ENCODE measurements around the gene RPS2. TPM values are rescaled to one million over a fixed set of nuclear protein-coding genes. Genes with fewer than 3 reads are reported as not detected.

The RPS2 gene
- total RNA-seq, 1 experiment from 2014 or later = 2,961 TPM

- DNase-seq = no peak
- H3K27me3 ChIP-seq (replicated peaks; ENCODE audit: control insufficient read depth, insufficient read depth, low read length) = no peaks in the 10 kb centered on the region
- Mint-ChIP-seq H3K9me3 (ENCODE audit: unreplicated experiment) (no peaks in the 10 kb centered on the region), H3K27me3 (ENCODE audit: insufficient read depth, unreplicated experiment) (no peaks in the 10 kb centered on the region), H3K36me3 (ENCODE audit: insufficient read depth, unreplicated experiment) (no peaks in the 10 kb centered on the region), H3K27ac (ENCODE audit: unreplicated experiment) (no peak overlapping the region), H3K4me3 (ENCODE audit: unreplicated experiment) (no peak overlapping the region), H3K4me1 (ENCODE audit: low read depth, unreplicated experiment) (no peaks in the 10 kb centered on the region)
- CTCF ChIA-PET = no interaction called here
- intact Hi-C loops (cut with micrococcal nuclease; ENCODE audit: unreplicated experiment) = no loop called here
- TF ChIP-seq CTCF (IDR thresholded peaks at IDR 0.05; ENCODE audit: insufficient read depth in 1 of 2, low read depth in 1 of 2, low read length in 1 of 2, severe bottlenecking in 1 of 2, unreplicated experiment in 1 of 2) = no peak
- no peak overlapping the region for H3K4me3 ChIP-seq (ENCODE audit: low read depth, low read length)
- POLR2A ChIA-PET = no interaction called here
- no peaks in the 10 kb centered on the region for H3K4me1 ChIP-seq
- no TSS peak for BruUV-seq (replicated peaks)
- H3K9me3 ChIP-seq = no peaks in the 10 kb centered on the region
- no peaks in the 10 kb centered on the region for H3K36me3 ChIP-seq (ENCODE audit: control insufficient read depth, insufficient read depth, low read length)
Observed at GRCh38 chr16:1950047-1950446, 14.6 kb downstream of the RPS2 start.

GRCh38 chr16:1949507-1949906 is 15.1 kb downstream of the RPS2 start:
- Mint-ChIP-seq H3K27ac (ENCODE audit: unreplicated experiment) (no peak overlapping the region), H3K4me1 (ENCODE audit: low read depth, unreplicated experiment) (no peaks in the 10 kb centered on the region), H3K4me3 (ENCODE audit: unreplicated experiment) (no peak overlapping the region), H3K27me3 (ENCODE audit: insufficient read depth, unreplicated experiment) (no peaks in the 10 kb centered on the region), H3K9me3 (ENCODE audit: unreplicated experiment) (no peaks in the 10 kb centered on the region), H3K36me3 (ENCODE audit: insufficient read depth, unreplicated experiment) (no peaks in the 10 kb centered on the region)
- no peak for DNase-seq
- H3K27me3 ChIP-seq (replicated peaks; ENCODE audit: control insufficient read depth, insufficient read depth, low read length) = no peaks in the 10 kb centered on the region
- no peaks in the 10 kb centered on the region for H3K36me3 ChIP-seq (ENCODE audit: control insufficient read depth, insufficient read depth, low read length)
- CTCF ChIA-PET = no interaction called here
- H3K4me3 ChIP-seq (ENCODE audit: low read depth, low read length) = no peak overlapping the region
- intact Hi-C loops (cut with micrococcal nuclease; ENCODE audit: unreplicated experiment) = no loop called here
- POLR2A ChIA-PET = no interaction called here
- BruUV-seq (replicated peaks) = no TSS peak
- TF ChIP-seq CTCF (IDR thresholded peaks at IDR 0.05; ENCODE audit: insufficient read depth in 1 of 2, low read depth in 1 of 2, low read length in 1 of 2, severe bottlenecking in 1 of 2, unreplicated experiment in 1 of 2) = no peak
- H3K9me3 ChIP-seq = no peaks in the 10 kb centered on the region
- no peaks in the 10 kb centered on the region for H3K4me1 ChIP-seq

- BruUV-seq (replicated peaks) = no TSS peak
- ChIA-PET POLR2A (no interaction called here), CTCF (interaction anchor here (0.7 kb wide), 1 partner anchor 203 kb away, joined by 4 read pairs; no protein-coding TSS in a partner anchor)
- peaks cover 5% of the 10 kb centered on the region for H3K4me1 ChIP-seq
- DNase-seq = no peak
- intact Hi-C loops (cut with micrococcal nuclease; ENCODE audit: unreplicated experiment) = no loop called here
- H3K4me1 Mint-ChIP-seq (ENCODE audit: low read depth, unreplicated experiment) = no peaks in the 10 kb centered on the region
- no peak overlapping the region for H3K4me3 Mint-ChIP-seq (ENCODE audit: unreplicated experiment)
- no peaks in the 10 kb centered on the region for H3K9me3 ChIP-seq
- no peak overlapping the region for H3K4me3 ChIP-seq (ENCODE audit: low read depth, low read length)
- no peaks in the 10 kb centered on the region for H3K27me3 ChIP-seq (replicated peaks; ENCODE audit: control insufficient read depth, insufficient read depth, low read length)
- peaks cover 12% of the 10 kb centered on the region for H3K36me3 Mint-ChIP-seq (ENCODE audit: insufficient read depth, unreplicated experiment)
- no peaks in the 10 kb centered on the region for H3K9me3 Mint-ChIP-seq (ENCODE audit: unreplicated experiment)
- H3K27me3 Mint-ChIP-seq (ENCODE audit: insufficient read depth, unreplicated experiment) = no peaks in the 10 kb centered on the region
- H3K36me3 ChIP-seq (ENCODE audit: control insufficient read depth, insufficient read depth, low read length) = no peaks in the 10 kb centered on the region
- H3K27ac Mint-ChIP-seq (ENCODE audit: unreplicated experiment) = no peak overlapping the region
- no peak for TF ChIP-seq CTCF (IDR thresholded peaks at IDR 0.05; ENCODE audit: insufficient read depth in 1 of 2, low read depth in 1 of 2, low read length in 1 of 2, severe bottlenecking in 1 of 2, unreplicated experiment in 1 of 2)
Observed at GRCh38 chr16:1947369-1947670, 17.3 kb downstream of the RPS2 start.

All from Caco-2 (cell line).